Upper lobe of right lung (tissue), 1 donor: Measurements from ENCODE around the gene GABARAPL2. TPM values are rescaled to one million over a fixed set of nuclear protein-coding genes. Genes with fewer than 3 reads are reported as not detected.
A peak's percentile ranks its signal among the peaks of the same experiment; 100 is the strongest.

Source experiments
- ATAC-seq: fragments of 200-7000 bp; cut with Tn5 transposase; one replicate; pipeline ENCODE4 v1.9.1; 2020; ENCODE audit warnings: mild to moderate bottlenecking, moderate library complexity
- DNase-seq: peaks from one replicate; pipeline ENCODE4 v3.0.0-alpha.2; 2020
- H3K27ac ChIP-seq: fragments of 200-600 bp; one replicate; pipeline ENCODE4 v1.8.0; 2022
- H3K27me3 ChIP-seq: fragments of 200-600 bp; one replicate; pipeline ENCODE4 v1.8.0; 2022; ENCODE audit warnings: mild to moderate bottlenecking
- H3K36me3 ChIP-seq: fragments of 200-600 bp; one replicate; pipeline ENCODE4 v1.8.0; 2022
- H3K4me1 ChIP-seq: fragments of 200-600 bp; one replicate; pipeline ENCODE4 v1.8.0; 2022
- H3K4me3 ChIP-seq: fragments of 200-600 bp; one replicate; pipeline ENCODE4 v1.8.0; 2022; ENCODE audit warnings: mild to moderate bottlenecking
- H3K9me3 ChIP-seq: fragments of 200-600 bp; one replicate; pipeline ENCODE4 v1.8.0; 2022
- CTCF ChIP-seq: fragments of 200-600 bp; IDR thresholded peaks from one replicate; pipeline ENCODE4 v1.8.0; 2022; ENCODE audit warnings: antibody characterized with exemption
- intact Hi-C: fragments of 100-400 bp; cut with DNase I; formaldehyde crosslinking; loops from one replicate; pipeline ENCODE4 v1.11.0; 2022
- total RNA-seq: library from RNA; stranded (reverse); fragmentation: NEBNext Ultra II Directional; extraction: Animal tissue kit (Norgen Biotek cat#: 25700); gene quantifications from one replicate; pipeline ENCODE4 v1.2.1, GENCODE V29; 2021
- donor health status: DM: no; HTN: yes; CAD: no; lungs with severe emphysema.

The GABARAPL2 gene
- total RNA-seq, 1 donor from 2014 or later, result 109 TPM

GRCh38 chr16:75529959-75530358 lies 36.2 kb upstream of the GABARAPL2 start:
- no peaks in the 10 kb centered on the region for H3K4me1 ChIP-seq
- ATAC-seq, result peak; percentile 6
- intact Hi-C loops, result no loop called here
- H3K27me3 ChIP-seq, result no peaks in the 10 kb centered on the region
- H3K36me3 ChIP-seq, result no peaks in the 10 kb centered on the region
- H3K9me3 ChIP-seq, result no peaks in the 10 kb centered on the region
- H3K4me3 ChIP-seq, result no peak overlapping the region
- DNase-seq, result peak; percentile 45
- H3K27ac ChIP-seq, result no peak overlapping the region
- no peak for TF ChIP-seq CTCF

- H3K9me3 ChIP-seq, result no peaks in the 10 kb centered on the region
- no peaks in the 10 kb centered on the region for H3K4me1 ChIP-seq
- intact Hi-C loops, result no loop called here
- no peak for TF ChIP-seq CTCF
- no peak overlapping the region for H3K4me3 ChIP-seq
- ATAC-seq (no peak), DNase-seq (peak; percentile 40)
- H3K27me3 ChIP-seq, result no peaks in the 10 kb centered on the region
- H3K27ac ChIP-seq, result no peak overlapping the region
- no peaks in the 10 kb centered on the region for H3K36me3 ChIP-seq
Measured at GRCh38 chr16:75532142-75532765, 33.9 kb upstream of the GABARAPL2 start.

- peak; percentile 16 for DNase-seq
- no peak for ATAC-seq
- intact Hi-C loops, result no loop called here
- Histone ChIP-seq H3K4me3 (no peak overlapping the region), H3K4me1 (no peaks in the 10 kb centered on the region), H3K9me3 (no peaks in the 10 kb centered on the region), H3K27me3 (no peaks in the 10 kb centered on the region), H3K36me3 (no peaks in the 10 kb centered on the region), H3K27ac (no peak overlapping the region)
- no peak for TF ChIP-seq CTCF
Measured at GRCh38 chr16:75532791-75533190, 33.4 kb upstream of the GABARAPL2 start.

GRCh38 chr16:75534560-75535205 lies 31.5 kb upstream of the GABARAPL2 start:
- H3K27me3 ChIP-seq, result no peaks in the 10 kb centered on the region
- ATAC-seq, result no peak

GRCh38 chr16:75535211-75535843 lies 30.9 kb upstream of the GABARAPL2 start:
- H3K4me1 ChIP-seq, result no peaks in the 10 kb centered on the region
- peak; percentile 48 for DNase-seq
- ATAC-seq, result no peak
- no peaks in the 10 kb centered on the region for H3K36me3 ChIP-seq
- no peak for TF ChIP-seq CTCF
- H3K27me3 ChIP-seq, result no peaks in the 10 kb centered on the region
- no peaks in the 10 kb centered on the region for H3K9me3 ChIP-seq
- no peak overlapping the region for H3K27ac ChIP-seq
- intact Hi-C loops, result no loop called here
- no peak overlapping the region for H3K4me3 ChIP-seq

More at GRCh38 chr16:75534560-75535205, 31.5 kb upstream of the GABARAPL2 start:
- no peak for TF ChIP-seq CTCF
- Histone ChIP-seq H3K9me3 (no peaks in the 10 kb centered on the region), H3K27ac (no peak overlapping the region), H3K4me1 (no peaks in the 10 kb centered on the region), H3K4me3 (no peak overlapping the region), H3K36me3 (no peaks in the 10 kb centered on the region)
- intact Hi-C loops, result no loop called here
- peak; percentile 48 for DNase-seq
